ENCODE data around the gene NPSR1. TPM values are rescaled to one million over a fixed set of nuclear protein-coding genes. Genes with fewer than 3 reads are reported as not detected.

Gene NPSR1
- total and polyA plus RNA-seq, 9 of the 15 experiments (the other 6 are each of a cell fraction or from before 2014, with no cell fraction given), result not detected

DNA sequence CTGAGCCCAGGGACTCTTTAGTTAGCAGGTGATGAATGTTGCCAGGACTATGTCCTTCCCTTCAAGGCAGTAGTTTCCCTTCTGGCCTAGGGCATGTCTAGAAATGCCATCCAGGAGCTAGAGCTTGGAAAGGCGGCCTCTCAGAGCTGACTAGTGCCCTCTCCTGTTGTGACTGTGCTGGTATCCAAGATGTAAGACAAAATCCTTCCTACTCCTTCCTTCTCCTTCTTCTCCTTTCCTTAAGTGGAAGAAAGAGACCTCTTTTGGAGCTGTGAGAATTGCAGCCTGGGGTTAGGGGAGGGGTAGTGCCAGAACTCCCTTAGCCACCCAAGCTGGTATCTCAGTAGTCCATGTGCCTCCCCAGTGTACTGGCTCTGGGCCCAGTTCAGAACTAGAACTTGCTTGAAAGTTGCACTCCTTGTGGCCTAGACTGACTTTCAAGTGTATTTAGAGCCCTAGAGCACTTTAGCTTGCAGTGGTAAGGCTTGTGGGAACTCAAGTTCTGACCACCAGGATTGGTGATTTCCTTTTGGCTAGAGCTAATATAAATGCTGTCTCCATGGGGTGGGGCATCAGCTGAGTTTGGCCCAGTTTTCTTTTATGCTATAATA lies 118.8 kb downstream of the NPSR1 start:
- H3K27me3 ChIP-seq (ENCODE audit: control insufficient read depth in 2 of 2, insufficient read depth in 2 of 2, low read length in 2 of 2), result no peaks in the 10 kb centered on the region
- H4K20me1 ChIP-seq (replicated peaks; ENCODE audit: control insufficient read depth, insufficient read depth, low read length), result no peaks in the 10 kb centered on the region
- H3K27ac ChIP-seq (ENCODE audit: extremely low read depth, low read depth, low read length), result no peak overlapping the region
- no peak for DNase-seq (ENCODE audit: extremely low read depth in 1 of 4, low spot score in 3 of 4)
- in situ Hi-C loops (cut with MboI) (no loop called here), intact Hi-C loops (cut with micrococcal nuclease) (no loop called here)
- BruUV-seq (replicated peaks), result no TSS peak
- H3K9me1 ChIP-seq (ENCODE audit: control insufficient read depth, insufficient read depth, low read length), result no peaks in the 10 kb centered on the region
- H3K36me3 ChIP-seq (ENCODE audit: control insufficient read depth, insufficient read depth, low read length), result no peaks in the 10 kb centered on the region
- 0% methylated on average over 1 of the region's 1 CpG for WGBS (ENCODE audit: insufficient coverage, low coverage, missing lambda C conversion rate)
- no peaks in the 10 kb centered on the region for H3K4me1 ChIP-seq (replicated peaks in 1 of 2; ENCODE audit: control insufficient read depth in 2 of 2, insufficient read depth in 2 of 2, low read length in 2 of 2)
- no peak for ATAC-seq
- ChIA-PET POLR2A (no interaction called here), CTCF (ENCODE audit: low intra/inter-chr PET ratio) (no interaction called here)
- TF ChIP-seq SIX5 (IDR thresholded peaks at IDR 0.05; ENCODE audit: borderline replicate concordance in 1 of 2, insufficient read depth in 1 of 2, low read depth in 1 of 2, low read length in 2 of 2) (no peak), BACH1 (tag; IDR thresholded peaks at IDR 0.05) (no peak), MIER1 (IDR thresholded peaks at IDR 0.05; ENCODE audit: low read depth) (no peak)
- H2AFZ ChIP-seq (ENCODE audit: low read depth, low read length), result no peak overlapping the region
- no peak overlapping the region for H3K4me3 ChIP-seq
- no peak for FAIRE-seq
- H3K9ac ChIP-seq (ENCODE audit: insufficient read depth in 1 of 2, low read depth in 2 of 2, low read length in 2 of 2), result no peak overlapping the region
- no peaks in the 10 kb centered on the region for H3K79me2 ChIP-seq (ENCODE audit: control insufficient read depth, insufficient read depth, low read length)
- H3K9me3 ChIP-seq (replicated peaks; ENCODE audit: control insufficient read depth, insufficient read depth, low read depth, low read length), result no peaks in the 10 kb centered on the region
- no peak overlapping the region for H3K4me2 ChIP-seq (ENCODE audit: insufficient read depth, low read length)

DNA sequence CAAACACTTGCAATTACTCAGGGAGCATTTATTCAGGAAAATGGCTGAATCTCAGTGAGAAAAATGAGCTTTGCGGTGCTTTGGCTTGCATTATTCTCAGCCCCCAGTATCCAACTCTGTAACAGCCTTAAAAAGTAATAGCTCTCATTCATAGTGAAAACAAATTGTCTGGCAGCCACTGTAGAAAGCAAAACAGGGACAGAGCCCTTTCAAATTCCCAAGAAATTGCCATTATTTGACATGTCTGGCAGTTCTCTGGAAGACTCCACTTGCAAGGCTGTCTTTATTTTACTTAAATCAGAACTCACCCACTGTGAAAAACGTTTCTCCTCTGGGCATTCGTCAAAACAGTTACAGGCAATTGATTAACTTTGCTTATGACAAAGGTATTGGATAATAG lies 122.5 kb downstream of the NPSR1 start:
- FAIRE-seq (no peak), ATAC-seq (no peak), DNase-seq (ENCODE audit: extremely low read depth in 1 of 4, low spot score in 3 of 4) (no peak)
- no peaks in the 10 kb centered on the region for H3K9me1 ChIP-seq (ENCODE audit: control insufficient read depth, insufficient read depth, low read length)
- POLR2A ChIA-PET, result no interaction called here
- H3K9ac ChIP-seq (ENCODE audit: insufficient read depth in 1 of 2, low read depth in 2 of 2, low read length in 2 of 2), result no peak overlapping the region
- H3K4me2 ChIP-seq (ENCODE audit: insufficient read depth, low read length), result no peak overlapping the region
- H4K20me1 ChIP-seq (replicated peaks; ENCODE audit: control insufficient read depth, insufficient read depth, low read length), result no peaks in the 10 kb centered on the region
- H3K27ac ChIP-seq (ENCODE audit: extremely low read depth, low read depth, low read length), result no peak overlapping the region
- no peaks in the 10 kb centered on the region for H3K9me3 ChIP-seq (replicated peaks; ENCODE audit: control insufficient read depth, insufficient read depth, low read depth, low read length)
- TF ChIP-seq ETV5 (CRISPR knock-in tag; IDR thresholded peaks at IDR 0.05; ENCODE audit: low read depth) (no peak), SIX5 (IDR thresholded peaks at IDR 0.05; ENCODE audit: borderline replicate concordance in 1 of 2, insufficient read depth in 1 of 2, low read depth in 1 of 2, low read length in 2 of 2) (no peak), ZNF551 (CRISPR knock-in tag; IDR thresholded peaks at IDR 0.05) (no peak), POLR3A (IDR thresholded peaks at IDR 0.05; ENCODE audit: borderline replicate concordance, extremely low read depth, insufficient read depth, insufficient read length) (no peak), KLF1 (tag; IDR thresholded peaks at IDR 0.05) (no peak), MEF2A (IDR thresholded peaks at IDR 0.05; ENCODE audit: control insufficient read depth, low read depth, low read length) (no peak), IFI16 (CRISPR knock-in tag; IDR thresholded peaks at IDR 0.05) (no peak), TOE1 (IDR thresholded peaks at IDR 0.05; ENCODE audit: borderline replicate concordance) (no peak), TOE1 (CRISPR knock-in tag; IDR thresholded peaks at IDR 0.05; ENCODE audit: borderline replicate concordance, low read depth) (no peak), THRAP3 (IDR thresholded peaks at IDR 0.05; ENCODE audit: borderline replicate concordance) (no peak), MBD2 (IDR thresholded peaks at IDR 0.05; ENCODE audit: borderline replicate concordance, low read depth) (no peak)
- TF ChIP-seq, protein P1, sequence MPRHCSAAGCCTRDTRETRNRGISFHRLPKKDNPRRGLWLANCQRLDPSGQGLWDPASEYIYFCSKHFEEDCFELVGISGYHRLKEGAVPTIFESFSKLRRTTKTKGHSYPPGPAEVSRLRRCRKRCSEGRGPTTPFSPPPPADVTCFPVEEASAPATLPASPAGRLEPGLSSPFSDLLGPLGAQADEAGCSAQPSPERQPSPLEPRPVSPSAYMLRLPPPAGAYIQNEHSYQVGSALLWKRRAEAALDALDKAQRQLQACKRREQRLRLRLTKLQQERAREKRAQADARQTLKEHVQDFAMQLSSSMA (CRISPR knock-in tag; IDR thresholded peaks at IDR 0.05), result no peak
- TF ChIP-seq, protein P2, sequence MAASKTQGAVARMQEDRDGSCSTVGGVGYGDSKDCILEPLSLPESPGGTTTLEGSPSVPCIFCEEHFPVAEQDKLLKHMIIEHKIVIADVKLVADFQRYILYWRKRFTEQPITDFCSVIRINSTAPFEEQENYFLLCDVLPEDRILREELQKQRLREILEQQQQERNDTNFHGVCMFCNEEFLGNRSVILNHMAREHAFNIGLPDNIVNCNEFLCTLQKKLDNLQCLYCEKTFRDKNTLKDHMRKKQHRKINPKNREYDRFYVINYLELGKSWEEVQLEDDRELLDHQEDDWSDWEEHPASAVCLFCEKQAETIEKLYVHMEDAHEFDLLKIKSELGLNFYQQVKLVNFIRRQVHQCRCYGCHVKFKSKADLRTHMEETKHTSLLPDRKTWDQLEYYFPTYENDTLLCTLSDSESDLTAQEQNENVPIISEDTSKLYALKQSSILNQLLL (CRISPR knock-in tag; IDR thresholded peaks at IDR 0.05; ENCODE audit: borderline replicate concordance), result no peak
- H3K36me3 ChIP-seq (ENCODE audit: control insufficient read depth, insufficient read depth, low read length), result no peaks in the 10 kb centered on the region
- CTCF ChIA-PET (ENCODE audit: low intra/inter-chr PET ratio), result no interaction called here
- H3K79me2 ChIP-seq (ENCODE audit: control insufficient read depth, insufficient read depth, low read length), result no peaks in the 10 kb centered on the region
- no peaks in the 10 kb centered on the region for H3K4me1 ChIP-seq (replicated peaks in 1 of 2; ENCODE audit: control insufficient read depth in 2 of 2, insufficient read depth in 2 of 2, low read length in 2 of 2)
- WGBS (ENCODE audit: insufficient coverage, low coverage, missing lambda C conversion rate), result 0% methylated on average over 3 of the region's 3 CpGs
- in situ Hi-C loops (cut with MboI) (no loop called here), intact Hi-C loops (cut with micrococcal nuclease) (no loop called here)
- no TSS peak for BruUV-seq (replicated peaks)
- no peak overlapping the region for H2AFZ ChIP-seq (ENCODE audit: low read depth, low read length)
- H3K4me3 ChIP-seq, result no peak overlapping the region
- H3K27me3 ChIP-seq (ENCODE audit: control insufficient read depth in 2 of 2, insufficient read depth in 2 of 2, low read length in 2 of 2), result no peaks in the 10 kb centered on the region

Data from K562 (cell line).